COR-L47 (cell line): Measurements from ENCODE around the gene HSD17B12.

ENCODE experiments used
- DNase-seq: peaks from one replicate; lab custom pipeline; 2025; lab: John Stamatoyannopoulos, UW

HSD17B12 gene

DNA sequence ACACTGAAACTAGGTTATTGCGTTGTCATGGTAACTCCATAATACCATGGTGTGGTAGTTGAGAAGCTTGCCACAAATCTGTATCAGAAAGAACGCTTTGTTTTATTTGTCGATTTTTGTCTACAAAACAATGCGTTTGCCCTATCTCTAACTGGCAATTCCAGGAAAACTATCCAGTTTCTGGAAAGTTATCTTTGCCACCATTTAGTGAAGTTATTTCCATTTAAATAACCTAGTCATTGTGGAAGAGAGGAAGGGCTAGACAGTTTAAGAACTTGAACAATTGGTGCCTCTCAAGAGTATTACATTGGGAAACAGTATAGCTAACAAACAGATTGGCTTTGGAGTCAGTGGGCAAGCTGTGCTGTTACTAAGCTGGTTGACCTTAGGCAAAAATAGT, 7.9 kb downstream of the HSD17B12 start:
- no peak for DNase-seq

GRCh38 chr11:43689167-43689566, 8.6 kb downstream of the HSD17B12 start:
- no peak for DNase-seq

DNA sequence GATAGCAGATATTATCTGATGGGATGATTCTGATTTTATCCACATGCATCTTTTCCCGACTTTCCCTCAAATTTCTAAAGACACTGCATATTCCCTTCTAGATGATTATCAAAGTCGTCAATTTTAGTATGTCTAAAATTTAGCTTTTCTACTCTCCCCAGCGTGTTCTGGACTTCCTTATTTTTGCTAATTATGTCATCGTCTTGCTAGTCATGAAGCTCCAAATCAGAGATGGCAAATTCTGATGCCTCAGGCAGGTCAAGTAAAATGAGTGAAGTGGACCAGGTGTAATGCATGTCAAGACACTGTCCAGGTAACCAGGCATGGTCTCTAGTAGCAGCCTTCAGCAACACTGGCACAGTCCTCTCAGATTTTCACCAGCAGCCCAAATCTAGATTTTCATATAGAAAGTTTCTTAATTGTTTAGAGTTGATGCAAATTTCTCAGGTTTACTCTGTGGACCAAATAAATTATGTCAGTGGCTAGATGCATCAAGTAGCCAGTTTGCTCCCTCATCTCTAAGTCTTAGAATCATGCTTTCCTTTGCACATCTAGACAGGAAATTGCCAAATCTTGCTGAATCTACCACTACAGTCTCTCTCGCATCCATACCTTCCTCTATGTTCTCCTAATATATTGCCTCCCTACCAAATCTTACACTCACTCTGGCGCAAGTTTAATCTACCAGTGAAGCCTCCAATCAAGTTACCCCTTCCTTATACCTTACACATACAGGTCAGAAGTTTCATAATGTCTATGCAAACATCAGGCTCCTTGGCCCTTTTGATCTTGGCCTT, 10.6 kb downstream of the HSD17B12 start:
- no peak for DNase-seq

- DNase-seq: no peak
These were observed 11.3 kb downstream of the HSD17B12 start for GRCh38 chr11:43691806-43692205.

GRCh38 chr11:43693069-43693468, 12.5 kb downstream of the HSD17B12 start:
- no peak for DNase-seq

DNA sequence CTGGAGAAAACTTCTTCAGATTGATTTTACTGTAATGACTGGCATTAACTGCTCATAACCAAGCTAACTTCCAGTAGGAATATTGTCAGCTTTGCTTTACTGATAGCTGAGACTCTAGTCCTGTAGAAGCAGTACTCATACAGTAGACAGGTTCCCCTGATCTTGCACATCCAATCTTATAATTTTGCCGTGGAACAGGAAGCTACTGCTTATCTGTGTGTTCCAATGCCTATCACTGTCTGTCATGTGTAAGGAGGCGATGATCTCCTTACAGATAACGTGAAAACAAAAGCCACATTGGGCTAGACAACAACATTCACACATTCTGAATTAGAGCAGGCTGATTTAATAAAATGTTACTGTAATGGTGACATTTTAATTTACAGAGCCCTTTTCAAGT, 13.2 kb downstream of the HSD17B12 start:
- no peak for DNase-seq

GRCh38 chr11:43694477-43694876, 13.9 kb downstream of the HSD17B12 start:
- DNase-seq: no peak

DNA sequence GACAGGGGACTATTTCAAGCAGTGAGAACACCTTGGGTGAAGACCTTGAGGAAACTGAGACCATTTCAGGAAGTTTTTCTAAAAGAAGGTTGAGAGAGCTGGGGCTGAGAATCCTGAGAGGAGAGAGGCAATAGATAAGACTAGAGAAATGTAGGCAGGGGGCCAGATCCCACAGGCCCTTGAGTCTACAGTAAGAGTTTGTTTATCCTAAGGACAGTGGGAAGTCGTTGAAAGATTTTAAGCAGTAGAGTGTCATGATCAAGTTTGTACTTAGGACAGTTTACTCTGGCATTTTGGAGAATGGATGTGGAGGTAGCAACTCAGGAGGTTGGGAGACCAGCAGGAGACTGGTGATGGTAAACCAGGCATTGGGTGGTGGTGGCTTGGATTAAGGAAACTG, 17.1 kb downstream of the HSD17B12 start:
- no peak for DNase-seq

- no peak for DNase-seq
These were observed 19.3 kb downstream of the HSD17B12 start for GRCh38 chr11:43699870-43700269.

GRCh38 chr11:43706631-43707030, 26.1 kb downstream of the HSD17B12 start:
- no peak for DNase-seq

- DNase-seq: no peak
These were observed 28.2 kb downstream of the HSD17B12 start for GRCh38 chr11:43708776-43709175.

DNA sequence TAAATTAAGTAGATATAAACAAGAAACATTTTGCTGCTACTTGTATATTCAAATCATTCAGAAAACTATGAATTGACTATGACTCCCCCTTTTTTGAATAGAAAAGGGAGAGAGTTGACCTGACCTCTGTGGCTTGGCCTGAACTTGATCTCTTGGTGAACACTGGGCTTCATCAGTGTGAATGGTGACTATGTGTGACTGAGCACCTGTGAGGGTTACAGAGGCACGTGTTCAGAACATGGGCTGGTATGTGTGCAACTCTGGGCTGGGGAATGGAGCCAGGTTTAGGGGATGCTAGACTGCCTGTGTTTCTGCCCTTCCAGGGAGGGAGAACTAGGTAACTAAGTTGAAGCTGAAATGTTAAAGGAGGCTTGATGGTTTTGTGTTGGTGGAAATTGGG, 29.2 kb downstream of the HSD17B12 start:
- DNase-seq: no peak

DNA sequence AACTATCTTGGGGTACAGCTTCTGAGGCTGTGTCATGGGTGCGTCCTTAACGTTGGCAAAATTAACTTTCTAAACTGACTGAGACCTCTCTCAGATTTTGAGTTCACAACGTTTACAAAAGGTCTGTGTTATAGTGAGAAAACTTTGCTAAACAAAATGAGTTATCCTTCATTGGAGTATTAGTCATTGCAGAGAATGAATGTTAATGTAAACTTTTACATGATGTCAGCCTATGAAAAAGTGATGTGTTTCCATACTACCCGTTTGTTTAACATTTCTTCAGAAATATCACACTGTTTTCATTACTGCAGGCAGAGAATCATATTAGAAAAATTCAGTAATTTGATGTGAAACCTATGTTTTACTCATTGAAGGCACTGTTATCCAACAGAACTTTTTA, 32.1 kb downstream of the HSD17B12 start:
- DNase-seq: no peak

DNA sequence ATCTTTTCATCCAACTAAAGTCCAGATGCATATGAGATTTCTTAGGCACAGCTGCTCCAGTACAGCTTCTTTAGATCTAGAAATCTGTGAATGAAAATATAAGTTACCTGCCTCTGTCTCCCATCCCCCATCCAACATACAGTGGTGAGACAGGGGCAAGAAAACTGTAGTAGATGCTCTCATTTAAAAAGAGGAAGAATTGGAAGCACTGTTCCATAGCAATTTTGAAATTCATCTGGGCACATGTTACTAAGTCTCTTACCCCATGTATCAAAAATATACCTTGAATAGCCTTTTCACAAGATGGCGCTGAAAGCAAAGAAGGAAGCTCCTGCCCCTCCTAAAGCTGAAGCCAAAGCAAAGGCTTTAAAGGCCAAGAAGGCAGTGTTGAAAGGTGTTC, 37.8 kb downstream of the HSD17B12 start:
- no peak for DNase-seq

DNA sequence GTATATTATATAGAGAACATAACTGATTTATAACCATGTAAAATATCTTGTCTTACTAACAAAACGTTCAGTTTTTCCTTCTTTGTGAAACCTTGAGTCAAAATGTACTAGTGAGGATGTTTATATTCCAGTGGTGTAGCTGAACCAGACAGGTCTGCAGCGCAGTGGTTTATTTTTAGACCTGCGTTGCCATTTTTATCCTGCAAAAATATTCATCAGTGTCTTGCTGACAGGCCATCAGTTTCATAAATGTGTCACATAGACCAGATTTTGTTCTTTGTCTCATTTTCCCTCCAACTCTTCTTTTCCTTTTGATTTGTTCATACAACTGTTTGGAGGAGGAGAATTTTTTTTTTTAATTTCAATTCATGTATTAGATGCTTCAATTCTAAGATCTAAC, 43.1 kb downstream of the HSD17B12 start:
- DNase-seq: no peak

- DNase-seq: no peak
These were observed 51.7 kb downstream of the HSD17B12 start for GRCh38 chr11:43732225-43732624.

DNA sequence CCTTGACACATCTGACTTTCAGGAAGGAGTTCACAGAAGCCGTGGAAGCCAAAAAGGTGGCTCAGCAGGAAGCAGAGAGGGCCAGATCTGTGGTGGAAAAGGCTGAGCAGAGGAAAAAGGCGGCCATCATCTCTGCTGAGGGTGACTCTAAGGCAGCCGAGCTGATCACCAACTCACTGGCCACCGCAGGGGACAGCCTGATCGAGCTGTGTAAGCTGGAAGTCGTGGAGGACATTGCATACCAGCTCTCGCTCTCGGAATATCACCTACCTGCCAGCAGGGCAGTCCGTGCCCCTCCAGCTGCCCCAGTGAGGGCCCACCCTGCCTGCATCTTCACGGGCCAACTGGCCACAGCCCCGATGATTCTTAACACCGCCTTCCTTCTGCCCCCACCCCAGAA, 53.7 kb downstream of the HSD17B12 start:
- DNase-seq: no peak

- no peak for DNase-seq
These were observed 54.6 kb downstream of the HSD17B12 start for GRCh38 chr11:43735115-43735514.

DNA sequence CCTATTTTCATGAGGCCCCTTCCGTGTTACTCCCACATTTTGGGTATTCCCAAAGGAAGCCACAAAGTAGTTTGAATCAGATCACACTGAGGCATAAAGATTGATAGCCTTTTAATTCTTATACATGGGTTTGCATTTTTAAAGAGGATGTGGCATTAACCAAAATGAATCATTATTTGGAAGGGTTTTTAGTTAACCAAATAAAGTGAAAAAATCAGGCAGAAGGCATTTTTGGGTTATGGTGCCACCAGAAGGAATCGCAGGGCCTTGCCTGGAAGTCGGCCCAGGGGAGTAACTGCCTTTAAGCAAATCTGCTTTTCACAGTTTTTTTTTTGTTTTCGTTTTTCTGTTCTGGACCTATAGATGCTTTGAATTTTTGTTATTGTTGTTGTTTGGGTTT, 55.4 kb downstream of the HSD17B12 start:
- no peak for DNase-seq

GRCh38 chr11:43736502-43737200, 56.1 kb downstream of the HSD17B12 start:
- DNase-seq: no peak

DNA sequence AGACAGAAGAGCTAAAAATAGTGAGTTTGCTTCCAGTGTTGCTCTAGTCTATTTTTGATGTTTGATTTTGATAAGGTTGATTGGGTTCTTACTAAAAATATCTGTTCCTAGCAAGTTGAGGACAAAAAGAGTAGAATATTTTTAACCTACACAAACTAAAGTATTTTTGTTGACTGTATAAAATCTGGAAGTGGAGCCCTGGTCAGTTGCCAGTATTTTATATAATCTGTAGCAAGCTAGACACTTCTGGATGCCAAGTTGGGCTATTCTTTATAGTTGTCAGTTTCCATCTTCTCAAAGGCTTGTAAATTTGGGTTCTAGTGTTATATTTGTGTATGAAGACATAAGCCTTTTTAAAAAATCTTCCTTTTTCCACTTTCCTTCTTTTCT, 56.7 kb downstream of the HSD17B12 start:
- DNase-seq: no peak

DNA sequence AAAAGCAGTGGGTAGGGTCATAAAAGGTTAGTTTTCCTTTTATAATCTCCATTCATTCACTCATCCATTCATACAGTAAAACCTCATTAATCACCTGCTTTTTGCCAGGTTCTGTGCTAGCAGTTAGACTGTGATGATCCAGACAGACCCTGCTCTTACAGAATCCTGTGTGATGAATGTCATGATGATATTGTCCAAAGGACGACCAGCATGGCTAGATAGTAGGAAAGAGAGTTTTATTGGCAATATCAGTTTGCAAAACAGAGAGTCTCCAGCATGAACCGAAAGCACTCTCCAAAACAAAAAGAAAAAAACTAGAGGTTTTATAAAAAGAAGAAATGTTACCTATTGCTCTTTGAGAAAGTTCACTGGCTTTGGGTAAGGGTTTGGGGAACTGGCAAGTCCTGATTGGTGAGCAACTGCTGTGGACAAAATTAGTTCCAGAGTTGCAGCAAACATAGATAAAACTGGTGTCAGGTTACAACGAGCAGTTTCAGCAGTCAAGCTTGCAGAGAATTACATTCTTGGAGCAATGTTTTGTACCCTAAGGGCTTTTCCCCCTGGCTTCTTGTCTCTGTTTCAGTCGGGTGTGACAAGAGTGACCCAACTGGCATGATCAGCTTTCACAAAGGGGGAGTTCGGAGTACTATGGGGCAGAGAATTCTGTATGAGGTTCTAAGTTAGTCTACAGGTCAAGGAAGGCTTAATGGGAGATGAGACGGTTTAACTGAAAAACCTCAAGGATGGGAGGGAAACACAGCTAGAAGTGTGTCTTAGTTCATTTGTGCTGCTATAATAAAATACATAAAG, 58.3 kb downstream of the HSD17B12 start:
- DNase-seq: no peak

DNA sequence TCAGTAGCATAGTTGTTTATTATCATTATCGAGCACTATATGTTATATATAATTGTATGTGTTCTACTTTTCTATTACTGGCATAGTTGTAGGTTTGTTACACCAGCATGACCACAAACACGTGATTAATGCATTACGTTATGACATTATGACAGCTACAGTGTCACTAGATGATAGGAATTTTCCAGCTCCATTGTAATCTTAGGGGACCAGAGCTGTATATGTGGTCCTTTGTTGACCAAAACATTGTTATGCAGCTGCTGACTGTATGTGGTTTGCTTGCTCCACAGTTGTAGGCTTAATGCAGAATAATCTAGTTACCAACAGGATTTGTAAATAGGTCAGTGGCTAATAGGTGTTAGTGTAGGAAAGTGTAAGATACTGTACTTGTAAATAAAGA, 66.1 kb downstream of the HSD17B12 start:
- DNase-seq: no peak
